ENCODE data around the gene ARHGAP27.

GRCh38 chr17:45384047-45384788, 48.5 kb downstream of the ARHGAP27 start:
- no peak for TF ChIP-seq CTCF (conservative IDR thresholded peaks at IDR 0.05; ENCODE audit: low read length)
- no peak for TF ChIP-seq EZH2phosphoT487 (IDR thresholded peaks at IDR 0.05; ENCODE audit: borderline replicate concordance, low read depth, low read length)

All from OCI-LY7 (cell line).